LNCAP (cell line): ENCODE results near the gene CD47.

Experiments
- CTCF ChIP-seq: fragments of 450-650 bp; IDR thresholded peaks from 2 replicates; pipeline ENCODE4 v1.5.1; 2017; ENCODE audit warnings: mild to moderate bottlenecking

Gene CD47

GRCh38 chr3:108123326-108123725 is 32.5 kb upstream of the CD47 start:
- TF ChIP-seq CTCF: no peak

GRCh38 chr3:108122276-108122675 is 31.4 kb upstream of the CD47 start:
- no peak for TF ChIP-seq CTCF

GRCh38 chr3:108119398-108120104 is 28.7 kb upstream of the CD47 start:
- TF ChIP-seq CTCF: no peak

GRCh38 chr3:108118038-108118768 is 27.4 kb upstream of the CD47 start:
- TF ChIP-seq CTCF: no peak

GRCh38 chr3:108117241-108117775 is 26.5 kb upstream of the CD47 start:
- no peak for TF ChIP-seq CTCF

- TF ChIP-seq CTCF: no peak
These were observed 23.7 kb upstream of the CD47 start for GRCh38 chr3:108114423-108115065.

GRCh38 chr3:108113975-108114374 is 23.1 kb upstream of the CD47 start:
- no peak for TF ChIP-seq CTCF
